OCI-M2 (cell line): ENCODE data around the gene NOS2.
"Not testable (repeated sequence)": the region's sequence is repeated elsewhere in the genome, so short reads cannot be mapped to it uniquely, and the experiment has no call there.

Experiments
- DNase-seq: peaks from one replicate; lab custom pipeline; 2025; ENCODE audit not compliant: unreplicated experiment; lab: John Stamatoyannopoulos, UW

The NOS2 gene

DNA sequence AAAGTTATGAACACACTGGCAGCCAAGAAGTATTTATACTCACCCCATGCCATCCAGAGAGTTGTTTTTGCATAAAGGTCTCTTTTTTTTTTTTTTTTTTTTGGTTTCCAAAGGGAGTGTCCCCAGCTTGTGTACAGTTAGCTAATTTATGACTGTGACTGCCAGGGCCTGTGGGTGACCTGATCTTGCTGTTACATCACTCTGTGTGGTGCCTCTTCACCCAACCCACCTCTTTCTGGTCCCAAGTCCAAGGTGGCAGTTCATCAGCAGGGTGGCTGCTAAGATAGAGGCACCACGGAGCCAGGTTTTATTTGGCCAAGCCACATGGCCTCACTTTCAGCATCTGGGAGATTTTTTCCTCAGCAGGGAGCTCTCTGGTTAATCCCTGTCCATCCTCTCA is at the start of gene NOS2:
Gene NOS2 (minus strand): TSS at position 8 of the 400 bp plus-strand sequence. CDS start 1,720 bp downstream, outside the sequence.
- DNase-seq: no peak

DNA sequence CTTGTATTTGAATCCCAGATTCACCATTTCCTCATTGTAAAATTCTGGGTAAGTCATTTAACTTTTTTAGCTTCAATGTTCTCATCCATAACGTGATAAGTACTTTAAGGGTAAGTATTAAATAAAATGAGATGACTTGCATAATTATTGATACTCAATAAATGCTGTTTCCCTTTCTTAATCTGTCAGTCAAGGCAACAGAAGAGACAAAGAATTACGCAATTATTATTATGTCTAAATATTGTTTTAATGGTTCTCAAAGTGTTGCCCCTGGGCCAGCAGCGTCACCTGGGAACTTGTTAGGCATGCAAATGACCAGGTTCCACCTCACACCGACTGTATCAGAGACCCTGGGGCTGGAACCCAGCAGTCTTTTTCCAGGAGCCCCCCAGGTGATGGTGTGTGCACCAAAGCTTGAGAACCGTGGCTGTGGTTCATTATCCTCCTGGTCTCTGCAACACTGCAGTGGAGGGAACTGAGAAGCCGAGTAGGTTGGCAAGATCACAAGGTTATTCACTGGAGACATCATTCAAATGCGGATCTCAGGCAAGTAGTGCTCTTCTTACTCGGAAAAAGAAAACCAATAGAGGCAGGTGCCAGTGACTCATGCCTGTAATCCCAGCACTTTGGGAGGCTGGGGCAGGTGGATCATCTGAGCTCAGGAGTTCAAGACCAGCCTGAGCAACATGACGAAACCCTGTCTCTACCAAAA is 49.3 kb upstream of the NOS2 start:
- no peak for DNase-seq

DNA sequence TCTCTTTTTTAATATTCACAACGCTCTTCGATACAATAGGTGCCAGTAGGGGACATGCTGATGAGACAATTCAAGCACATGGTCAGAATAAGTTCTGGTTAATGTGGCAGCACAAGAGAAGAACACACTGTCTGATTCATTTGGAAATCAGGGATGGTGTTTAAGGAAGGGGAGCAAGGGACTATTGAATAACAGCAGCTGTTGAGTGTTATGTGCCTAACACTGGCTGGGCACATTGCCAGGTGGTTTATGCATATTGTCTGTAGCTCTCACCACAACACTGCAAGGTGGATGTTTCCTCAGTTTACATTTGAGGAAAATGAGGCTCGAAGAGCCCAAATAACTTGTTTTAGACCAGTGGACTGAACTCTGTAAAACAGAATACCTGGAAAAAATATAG is 48.6 kb upstream of the NOS2 start:
- DNase-seq: no peak

DNA sequence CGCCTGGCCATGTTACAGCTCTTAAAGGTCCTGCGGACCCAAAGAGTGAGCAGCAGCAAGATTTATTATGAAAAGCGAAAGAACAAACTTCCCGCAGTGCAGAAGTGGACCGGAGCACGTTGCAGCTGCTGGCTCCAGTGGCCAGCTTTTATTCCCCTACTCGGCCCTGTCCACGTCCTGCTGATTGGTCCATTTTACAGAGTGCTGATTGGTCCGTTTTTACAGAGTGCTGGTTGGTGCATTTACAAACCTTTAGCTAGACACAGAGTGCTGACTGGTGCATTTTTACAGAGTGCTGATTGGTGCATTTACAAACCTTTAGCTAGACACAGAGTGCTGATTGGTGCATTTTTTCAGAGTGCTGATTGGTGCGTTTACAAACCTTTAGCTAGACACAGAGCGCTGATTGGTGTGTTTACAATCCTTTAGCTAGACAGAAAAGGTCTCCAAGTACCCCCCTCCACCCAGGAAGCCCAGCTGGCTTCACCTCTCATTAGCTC is 46.5 kb upstream of the NOS2 start:
- DNase-seq: not testable (repeated sequence)

DNA sequence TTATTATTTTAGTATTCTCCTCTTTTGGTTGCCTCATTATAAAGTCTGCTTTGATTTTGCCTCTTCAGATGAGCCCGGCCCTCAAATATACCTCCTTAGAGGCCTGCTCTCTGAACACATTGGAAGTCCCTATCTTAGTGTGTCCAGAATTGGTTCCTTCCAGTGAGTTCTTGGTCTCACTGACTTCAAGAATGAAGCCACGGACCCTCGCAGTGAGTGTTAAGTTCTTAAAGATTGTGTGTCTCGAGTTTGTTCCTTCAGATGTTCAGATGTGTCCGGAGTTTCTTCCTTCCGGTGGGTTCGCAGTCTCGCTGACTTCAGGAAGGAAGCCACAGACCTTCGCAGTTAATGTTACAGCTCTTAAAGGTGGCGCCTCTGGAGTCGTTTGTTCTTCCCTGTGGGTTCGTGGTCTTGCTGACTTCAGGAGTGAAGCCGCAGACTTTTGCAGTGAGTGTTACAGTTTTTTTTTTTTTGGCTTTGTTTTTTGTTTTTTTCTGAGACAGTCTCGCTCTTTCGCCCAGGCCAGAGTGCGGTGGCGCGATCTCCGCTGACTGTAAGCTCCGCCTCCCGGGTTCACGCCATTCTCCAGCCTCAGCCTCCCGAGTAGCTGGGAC is 45.8 kb upstream of the NOS2 start:
- no peak for DNase-seq

DNA sequence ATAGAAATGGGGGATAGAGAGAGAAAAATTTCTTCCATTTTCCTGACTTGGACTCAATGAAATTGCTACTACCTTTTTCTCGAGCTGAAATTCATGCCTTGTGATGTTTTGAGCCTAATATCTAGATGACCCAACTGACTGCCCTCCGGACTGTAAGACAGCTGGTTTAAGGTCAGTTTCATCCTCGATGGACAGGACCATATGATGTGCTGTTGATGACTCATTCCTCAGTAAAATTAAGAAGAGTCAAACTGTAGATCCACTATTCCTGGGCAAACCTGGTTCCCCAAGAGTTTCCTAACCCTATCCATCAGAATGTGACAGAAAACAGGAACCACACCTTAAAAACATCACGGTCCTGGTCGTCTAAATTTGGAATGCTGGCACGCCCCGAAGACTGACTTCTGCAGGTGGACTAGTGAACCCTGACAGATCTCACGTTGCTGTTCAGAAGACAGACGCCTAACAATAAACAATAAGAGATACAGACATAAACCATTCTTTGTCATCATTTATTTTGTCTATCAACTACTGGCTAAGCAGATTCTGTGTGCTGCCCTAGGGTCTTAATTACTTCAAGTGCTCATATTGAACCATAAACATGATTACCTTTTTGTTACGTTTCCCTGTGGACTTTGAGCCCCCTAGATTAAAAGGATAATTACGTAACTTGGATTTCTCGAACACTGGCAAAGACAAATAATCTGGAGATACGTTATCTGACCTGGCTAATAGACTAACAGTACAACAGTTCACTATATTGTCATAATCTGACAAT is 45.1 kb upstream of the NOS2 start:
- DNase-seq: no peak

DNA sequence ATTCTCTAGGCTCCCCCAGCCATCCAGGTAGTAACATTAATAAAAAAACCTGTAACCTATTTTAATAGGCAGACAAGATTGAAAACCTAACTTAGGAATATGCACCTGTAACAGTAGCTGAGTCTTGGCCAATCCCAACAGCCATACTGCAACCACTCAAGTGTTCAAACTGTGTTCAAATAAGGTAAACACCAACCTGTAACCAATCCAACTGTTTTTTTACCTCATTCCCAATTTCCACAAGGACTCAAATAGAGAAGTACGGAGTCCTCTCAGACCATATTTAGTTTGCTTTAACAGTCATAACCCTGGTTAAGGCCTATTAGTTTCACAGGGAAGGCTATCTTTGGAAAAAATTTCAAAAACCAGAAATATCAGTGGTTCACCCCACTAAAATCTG is 40.4 kb upstream of the NOS2 start:
- no peak for DNase-seq

DNA sequence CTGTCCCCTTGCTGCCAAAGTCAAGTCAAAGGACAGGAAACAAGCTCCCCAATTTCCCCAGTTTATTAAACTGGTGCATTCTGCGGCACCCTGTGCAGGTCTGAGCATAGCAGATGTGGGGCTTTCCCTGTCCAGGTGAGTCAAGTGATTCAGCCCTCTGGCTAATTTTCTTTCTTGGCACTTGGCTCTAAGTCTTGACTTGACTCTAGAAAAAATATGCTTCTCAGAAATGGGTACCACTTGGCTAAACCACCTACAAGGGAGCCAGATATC is 40.0 kb upstream of the NOS2 start:
- DNase-seq: not testable (repeated sequence)

DNA sequence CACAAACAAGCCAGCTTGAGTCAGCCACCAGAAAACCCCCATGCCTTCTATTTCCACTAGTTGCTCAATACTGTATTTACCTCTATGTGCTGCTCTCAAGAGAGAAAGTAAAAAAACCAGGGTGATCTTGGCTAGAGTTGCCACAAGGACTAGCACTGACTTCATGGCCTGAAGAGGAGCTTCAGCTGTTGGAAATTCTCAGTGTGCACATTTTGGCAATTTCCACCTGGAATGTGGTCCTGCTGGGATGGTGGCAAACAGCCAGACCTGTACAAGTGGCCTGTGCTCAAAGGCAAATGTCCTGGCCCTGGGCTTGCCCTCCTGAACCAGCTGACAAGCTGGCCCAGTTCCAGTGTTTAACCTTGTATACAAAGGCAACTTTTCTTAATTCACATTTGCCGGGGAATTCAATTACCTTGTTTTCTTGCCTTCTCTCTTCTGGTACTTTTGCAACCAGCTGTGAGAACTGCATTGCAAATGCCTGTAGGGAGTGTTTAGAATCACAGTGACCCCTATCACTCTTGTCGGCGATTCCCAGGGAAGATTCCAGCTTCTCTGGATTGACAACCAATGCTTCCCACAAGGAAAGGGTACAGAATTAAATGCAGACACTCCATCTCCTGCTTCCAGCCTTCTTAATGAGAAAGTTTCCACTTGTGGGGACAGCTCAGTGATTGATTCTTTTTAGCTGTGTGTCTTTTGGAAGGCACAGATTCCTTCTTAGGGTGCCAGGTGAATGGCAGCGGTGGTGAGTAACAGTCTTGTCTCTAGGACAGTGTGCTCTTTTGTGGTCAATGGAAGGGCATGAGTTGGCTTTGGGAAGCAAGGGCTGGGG is 39.5 kb upstream of the NOS2 start:
- DNase-seq: not testable (repeated sequence)

DNA sequence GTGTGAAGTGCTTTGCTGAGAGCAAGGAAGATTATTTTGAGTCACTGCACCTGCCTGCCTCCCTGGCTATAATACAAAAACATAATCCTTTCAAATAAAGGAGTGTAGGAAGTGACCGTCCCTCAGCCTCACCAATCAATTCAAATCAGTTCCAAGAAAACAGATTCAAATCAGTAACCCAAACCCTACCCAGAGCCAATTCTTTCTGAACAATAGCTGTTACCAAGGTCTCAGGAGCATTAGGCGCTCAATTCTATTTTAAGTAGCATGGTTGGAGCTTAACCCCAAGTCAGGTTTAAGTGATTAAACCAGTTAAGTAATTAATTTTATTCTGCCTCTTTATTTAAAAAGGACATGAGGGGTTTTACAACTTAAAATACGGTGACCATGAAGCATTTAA is 38.3 kb upstream of the NOS2 start:
- DNase-seq: not testable (repeated sequence)

DNA sequence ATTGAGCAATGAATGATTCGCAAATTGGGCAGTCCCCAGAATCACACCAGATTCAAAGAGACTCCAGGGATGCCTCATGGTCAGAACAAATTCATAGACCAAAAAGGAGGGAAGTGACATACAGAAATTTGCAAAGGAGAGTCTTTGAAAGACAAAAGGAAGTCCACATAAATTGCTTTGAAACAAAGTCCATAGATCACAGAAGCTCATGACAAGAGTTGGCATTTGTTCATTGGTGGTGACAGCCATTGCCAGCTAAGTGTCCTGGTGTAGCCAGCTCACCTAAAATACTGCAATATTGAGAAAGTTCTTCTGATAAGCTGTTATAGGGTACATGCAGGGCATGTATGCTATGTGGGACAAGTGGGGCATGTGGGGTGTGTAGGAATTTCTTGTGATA is 37.4 kb upstream of the NOS2 start:
- DNase-seq: not testable (repeated sequence)

DNA sequence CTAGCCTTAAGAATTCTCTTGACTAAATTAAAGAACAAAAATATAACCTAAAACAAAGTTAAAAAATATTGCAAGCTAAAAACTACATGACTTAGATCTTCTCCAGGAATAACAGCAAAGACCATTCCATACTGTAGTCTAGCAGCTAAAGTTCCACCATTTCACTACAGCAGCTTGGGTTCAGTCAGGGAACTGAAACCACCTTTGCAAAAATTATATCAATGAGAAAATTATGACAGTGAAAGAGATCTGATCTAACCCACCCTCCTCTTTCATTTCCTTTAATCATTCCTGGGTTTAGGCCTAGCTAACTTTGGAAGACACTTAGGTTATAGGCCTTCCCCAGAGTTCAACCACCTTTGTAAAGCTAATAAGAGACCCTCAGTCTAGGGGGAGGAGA is 36.3 kb upstream of the NOS2 start:
- no peak for DNase-seq

DNA sequence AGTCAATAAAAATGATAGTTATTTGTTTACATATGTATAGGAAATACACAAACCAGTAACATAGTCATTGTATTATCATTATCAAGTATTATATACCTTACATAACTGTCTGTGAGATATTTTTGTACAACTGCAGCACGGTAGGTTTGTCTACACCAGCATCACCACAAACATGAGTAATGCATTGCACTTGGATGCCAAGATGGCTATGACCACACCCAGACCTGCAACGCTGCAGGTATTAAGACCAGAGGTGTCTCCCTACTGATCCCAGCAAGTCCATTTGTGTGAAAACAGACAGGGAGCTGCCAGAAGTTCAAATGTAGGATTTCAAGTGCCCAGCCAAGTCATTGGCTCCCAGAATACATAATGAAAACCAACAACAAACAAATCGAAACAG is 34.2 kb upstream of the NOS2 start:
- no peak for DNase-seq

DNA sequence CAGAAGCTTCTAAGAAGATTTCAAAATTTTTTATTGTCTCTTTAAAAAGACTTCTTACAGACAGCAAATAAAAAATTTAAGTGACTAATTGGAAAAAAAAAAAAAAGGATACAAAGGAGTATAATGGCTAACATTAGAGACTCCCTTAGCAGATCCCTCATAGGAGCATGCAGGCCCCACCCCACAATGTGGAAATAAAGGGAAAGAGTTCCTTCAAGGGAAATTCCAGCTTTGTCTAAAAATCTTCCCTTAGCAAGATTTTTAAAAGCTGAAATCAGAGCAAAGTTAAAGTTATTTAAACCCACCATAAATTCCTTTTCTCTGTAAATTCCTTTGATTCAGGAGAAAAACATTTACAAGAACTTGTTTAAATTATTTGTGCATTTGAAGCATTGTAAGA is 32.5 kb upstream of the NOS2 start:
- DNase-seq: no peak

DNA sequence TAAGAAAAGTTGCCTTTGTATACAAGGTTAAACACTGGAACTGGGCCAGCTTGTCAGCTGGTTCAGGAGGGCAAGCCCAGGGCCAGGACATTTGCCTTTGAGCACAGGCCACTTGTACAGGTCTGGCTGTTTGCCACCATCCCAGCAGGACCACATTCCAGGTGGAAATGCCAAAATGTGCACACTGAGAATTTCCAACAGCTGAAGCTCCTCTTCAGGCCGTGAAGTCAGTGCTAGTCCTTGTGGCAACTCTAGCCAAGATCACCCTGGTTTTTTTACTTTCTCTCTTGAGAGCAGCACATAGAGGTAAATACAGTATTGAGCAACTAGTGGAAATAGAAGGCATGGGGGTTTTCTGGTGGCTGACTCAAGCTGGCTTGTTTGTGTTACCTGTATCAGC is 29.6 kb upstream of the NOS2 start:
- DNase-seq: not testable (repeated sequence)

DNA sequence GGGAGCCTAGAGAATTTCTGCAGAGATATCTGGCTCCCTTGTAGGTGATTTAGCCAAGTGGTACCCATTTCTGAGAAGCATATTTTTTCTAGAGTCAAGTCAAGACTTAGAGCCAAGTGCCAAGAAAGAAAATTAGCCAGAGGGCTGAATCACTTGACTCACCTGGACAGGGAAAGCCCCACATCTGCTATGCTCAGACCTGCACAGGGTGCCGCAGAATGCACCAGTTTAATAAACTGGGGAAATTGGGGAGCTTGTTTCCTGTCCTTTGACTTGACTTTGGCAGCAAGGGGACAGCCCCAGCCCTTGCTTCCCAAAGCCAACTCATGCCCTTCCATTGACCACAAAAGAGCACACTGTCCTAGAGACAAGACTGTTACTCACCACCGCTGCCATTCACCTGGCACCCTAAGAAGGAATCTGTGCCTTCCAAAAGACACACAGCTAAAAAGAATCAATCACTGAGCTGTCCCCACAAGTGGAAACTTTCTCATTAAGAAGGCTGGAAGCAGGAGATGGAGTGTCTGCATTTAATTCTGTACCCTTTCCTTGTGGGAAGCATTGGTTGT is 28.9 kb upstream of the NOS2 start:
- DNase-seq: not testable (repeated sequence)

DNA sequence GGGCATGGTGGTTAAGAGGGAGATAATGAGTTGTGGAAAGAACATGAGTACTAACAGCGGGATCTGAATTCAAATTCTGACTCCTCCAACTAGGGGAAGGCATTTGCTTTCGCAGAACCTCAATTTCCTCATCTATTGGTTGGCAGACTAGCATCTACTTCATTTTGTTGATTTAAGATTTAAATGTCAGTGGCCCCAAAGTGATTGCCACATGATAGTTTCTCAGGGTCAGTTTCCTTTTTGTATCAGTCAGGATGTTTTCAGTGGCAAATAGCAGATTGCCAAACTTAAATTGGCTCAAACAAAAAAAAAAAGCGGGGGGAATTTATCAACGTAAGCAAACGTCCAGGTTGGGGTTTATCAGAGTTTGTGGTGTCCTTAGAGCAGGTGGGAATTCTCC is 25.1 kb upstream of the NOS2 start:
- DNase-seq: no peak

DNA sequence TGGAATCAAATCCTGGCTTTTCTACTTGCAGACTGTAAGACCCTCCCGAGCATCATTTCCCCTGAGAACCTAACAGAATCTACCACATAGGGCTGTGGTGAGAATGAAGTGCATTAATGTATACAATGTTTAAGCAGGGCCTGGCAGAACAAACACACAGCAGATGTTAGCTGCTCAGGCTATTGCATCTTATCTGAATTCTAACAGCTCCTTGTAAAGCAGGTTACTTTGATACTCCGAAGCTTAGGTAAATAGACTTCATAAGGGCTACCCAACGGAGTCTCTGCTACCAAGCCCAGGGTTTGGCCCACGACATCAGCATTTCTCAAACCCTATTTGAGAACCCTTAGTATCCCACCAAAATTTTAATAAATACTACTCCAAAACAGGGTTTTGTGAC is 24.4 kb upstream of the NOS2 start:
- DNase-seq: no peak

DNA sequence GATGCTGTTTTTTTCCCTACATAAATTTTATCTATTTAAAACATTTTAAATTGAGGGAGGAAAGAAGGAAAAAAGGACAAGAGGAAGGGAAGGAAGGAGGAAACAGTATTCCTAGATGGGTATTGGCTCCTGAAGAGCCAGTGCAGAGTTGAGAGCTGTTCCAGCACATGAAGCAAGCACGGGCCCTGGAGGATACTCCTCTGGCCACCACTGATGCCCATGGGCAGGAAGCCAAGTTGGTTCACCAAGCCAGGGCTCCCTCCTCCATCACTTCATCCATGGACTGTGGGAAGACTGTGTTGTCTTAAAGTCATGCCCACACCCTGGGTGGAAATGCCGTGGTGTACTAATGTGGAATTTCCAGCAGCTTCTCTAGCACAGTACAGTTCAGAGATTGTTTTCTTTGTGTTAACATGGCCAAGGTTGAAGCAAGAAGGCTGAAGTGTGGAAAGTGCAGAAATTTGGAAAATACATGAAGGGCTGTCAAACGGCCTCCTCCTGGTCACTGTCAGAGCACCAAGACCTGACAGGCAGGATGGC is 23.9 kb upstream of the NOS2 start:
- no peak for DNase-seq

DNA sequence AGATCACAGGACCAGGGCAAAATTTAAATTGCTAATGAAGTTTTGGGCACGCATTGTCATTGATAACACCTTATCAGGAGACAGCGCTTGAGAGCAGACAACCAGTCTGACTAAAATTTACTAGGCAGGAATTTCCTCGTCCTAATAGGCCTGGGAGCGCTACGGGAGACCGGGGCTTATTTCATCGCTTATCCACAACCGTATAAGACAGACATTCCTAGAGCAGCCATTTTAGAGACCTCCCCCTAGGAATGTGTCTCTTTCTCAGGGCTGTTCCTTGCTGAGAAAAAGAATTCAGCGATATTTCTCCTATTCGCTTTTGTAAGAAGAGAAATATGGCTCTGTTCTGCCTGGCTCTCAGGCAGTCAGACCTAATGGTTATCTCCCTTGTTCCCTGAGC is 21.8 kb upstream of the NOS2 start:
- not testable (repeated sequence) for DNase-seq

DNA sequence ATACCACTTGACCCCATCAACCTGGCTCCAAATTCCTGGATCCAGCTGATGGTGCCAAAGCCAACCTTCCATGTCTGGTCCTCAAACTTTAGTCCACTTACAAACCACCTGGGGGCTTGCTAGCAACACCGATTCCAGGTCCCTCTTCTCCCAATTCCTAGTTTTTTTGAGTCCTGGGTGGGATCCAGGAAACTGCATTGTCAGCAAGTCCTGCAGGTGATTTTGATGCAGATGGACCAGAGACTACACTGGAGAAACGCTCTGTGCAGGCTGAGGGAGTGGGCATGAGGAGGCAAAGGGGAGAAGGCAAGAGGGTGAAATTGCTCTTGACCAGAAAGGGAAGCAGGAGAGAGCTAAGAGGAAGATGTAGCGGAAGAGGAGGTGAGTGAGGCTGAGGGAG is 21.0 kb upstream of the NOS2 start:
- no peak for DNase-seq
